ENCODE results near the gene DIAPH3.

Gene DIAPH3

DNA sequence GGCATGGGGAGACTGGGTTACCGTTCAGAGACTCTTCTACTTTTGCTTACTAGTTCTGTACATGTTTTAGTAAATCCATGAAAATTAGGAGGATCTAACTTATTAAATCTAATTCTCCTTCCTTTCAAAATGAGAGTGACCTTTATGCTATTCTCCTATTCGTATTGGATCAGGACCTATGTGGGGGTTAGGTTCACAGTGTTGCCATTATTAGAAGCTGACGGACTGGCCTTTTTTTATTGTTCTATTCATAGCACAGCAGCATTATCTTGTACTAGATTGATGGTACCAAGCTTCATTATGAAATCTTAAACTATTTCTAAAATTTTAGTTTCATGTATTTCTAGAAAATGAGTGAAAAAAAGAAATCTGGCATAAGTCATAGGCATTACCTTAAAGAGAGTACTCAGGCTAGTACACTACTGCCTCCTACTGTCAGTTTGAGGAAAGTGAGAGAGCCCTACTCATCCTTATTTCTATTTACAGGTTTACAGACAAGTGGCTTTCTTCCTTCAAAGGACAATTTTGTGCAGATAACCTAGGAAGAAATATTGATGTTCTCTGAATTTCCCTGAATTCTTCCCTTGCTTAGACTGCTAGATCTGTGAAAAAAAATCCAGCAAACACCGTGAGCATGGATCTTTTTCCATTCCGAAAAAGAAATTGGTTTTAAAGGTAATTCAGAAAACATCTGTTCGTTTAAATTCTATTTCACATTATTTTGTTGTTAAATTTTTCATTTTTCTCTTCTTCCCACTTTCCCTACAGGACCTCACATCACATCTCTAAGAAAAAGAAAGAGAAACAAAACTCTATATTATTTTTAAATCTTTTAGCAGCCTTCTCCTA, 485.5 kb downstream of the DIAPH3 start:
- DNase-seq (ENCODE audit: low read depth) = peak; percentile 75

- no peak for DNase-seq (ENCODE audit: low read depth)
These were observed 486.3 kb downstream of the DIAPH3 start for GRCh38 chr13:59677430-59677829.

- no peak for DNase-seq (ENCODE audit: low read depth)
These were observed 489.1 kb downstream of the DIAPH3 start for GRCh38 chr13:59674616-59675015.

DNA sequence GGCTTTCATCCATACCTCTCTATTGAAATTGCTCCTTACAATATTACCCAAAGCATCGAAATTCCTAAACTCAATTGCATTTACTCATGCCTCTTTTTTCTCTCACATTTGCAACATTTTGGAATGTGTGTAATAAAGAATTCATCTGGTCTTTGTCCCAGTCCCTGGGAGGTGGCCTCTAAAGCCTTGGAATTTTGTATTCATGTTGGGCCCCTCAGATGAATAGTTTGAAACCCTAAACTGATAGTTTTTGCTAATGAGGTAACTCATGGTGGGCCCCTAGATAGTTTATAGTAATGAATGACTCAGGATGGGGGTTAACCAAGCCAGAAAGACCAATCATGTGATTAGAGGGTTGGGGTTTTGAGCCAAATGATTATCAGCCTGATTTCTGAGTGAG, 490.4 kb downstream of the DIAPH3 start:
- peak; percentile 31 for DNase-seq (ENCODE audit: low read depth)

DNA sequence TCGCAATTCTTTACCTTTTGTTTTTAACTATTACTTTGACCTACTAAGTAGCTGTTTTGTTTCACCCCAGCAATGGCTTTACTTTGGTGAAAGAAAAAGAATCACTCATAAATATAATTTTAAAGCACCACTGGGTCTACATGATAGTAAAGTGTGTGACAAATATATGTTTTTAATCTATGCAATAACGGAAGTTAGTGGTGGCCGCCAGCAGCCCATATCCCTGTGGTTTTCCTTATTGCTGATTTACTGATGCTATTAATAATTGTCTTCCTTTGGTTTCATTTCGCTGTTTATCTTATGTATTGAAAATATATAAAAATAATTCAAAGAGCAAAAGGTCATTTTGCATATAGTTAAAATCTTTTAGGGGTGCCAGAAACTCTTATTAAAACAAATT, 491.3 kb downstream of the DIAPH3 start:
- no peak for DNase-seq (ENCODE audit: low read depth)

DNA sequence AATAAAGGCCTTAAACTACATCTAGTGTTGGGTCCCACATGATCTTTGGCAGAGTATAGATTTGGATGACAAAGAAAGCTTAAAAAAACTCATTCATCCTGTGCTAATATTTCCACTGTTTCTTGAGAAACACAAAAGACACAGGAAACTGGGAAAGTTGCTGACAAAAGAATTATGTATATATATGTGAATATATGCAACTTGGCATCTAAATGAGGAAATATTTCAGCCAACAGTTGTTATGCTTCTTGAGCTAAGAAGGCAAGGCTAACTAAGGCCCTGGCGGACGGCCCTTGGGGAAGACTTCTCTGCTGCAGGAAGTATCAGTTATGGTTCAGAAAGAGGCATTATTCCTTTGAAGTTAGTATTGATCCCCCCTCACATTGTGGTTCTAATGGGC, 491.8 kb downstream of the DIAPH3 start:
- no peak for DNase-seq (ENCODE audit: low read depth)

GRCh38 chr13:59666504-59666903, 497.2 kb downstream of the DIAPH3 start:
- peak; percentile 2 for DNase-seq (ENCODE audit: low read depth)

- DNase-seq (ENCODE audit: low read depth) = no peak
These were observed 498.0 kb downstream of the DIAPH3 start for GRCh38 chr13:59665732-59666131.

DNA sequence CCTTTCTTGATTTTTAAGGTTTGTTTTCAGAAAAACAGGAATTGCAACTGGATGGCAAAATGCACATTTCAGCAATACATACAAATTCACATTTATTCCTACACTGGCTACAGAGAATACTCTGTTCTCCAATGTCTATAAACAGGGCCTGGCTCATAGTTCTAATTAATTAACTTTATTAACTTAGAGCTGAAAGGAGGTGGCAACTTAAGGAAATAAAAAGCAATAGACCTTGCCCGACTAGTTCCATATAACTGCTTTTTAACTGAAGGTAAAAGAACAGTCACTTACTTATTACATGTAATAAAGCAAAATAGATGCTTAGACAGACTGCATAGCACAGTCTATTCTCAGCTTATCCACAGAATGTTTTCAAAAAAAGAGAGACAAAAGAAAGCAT, 498.5 kb downstream of the DIAPH3 start:
- no peak for DNase-seq (ENCODE audit: low read depth)

DNA sequence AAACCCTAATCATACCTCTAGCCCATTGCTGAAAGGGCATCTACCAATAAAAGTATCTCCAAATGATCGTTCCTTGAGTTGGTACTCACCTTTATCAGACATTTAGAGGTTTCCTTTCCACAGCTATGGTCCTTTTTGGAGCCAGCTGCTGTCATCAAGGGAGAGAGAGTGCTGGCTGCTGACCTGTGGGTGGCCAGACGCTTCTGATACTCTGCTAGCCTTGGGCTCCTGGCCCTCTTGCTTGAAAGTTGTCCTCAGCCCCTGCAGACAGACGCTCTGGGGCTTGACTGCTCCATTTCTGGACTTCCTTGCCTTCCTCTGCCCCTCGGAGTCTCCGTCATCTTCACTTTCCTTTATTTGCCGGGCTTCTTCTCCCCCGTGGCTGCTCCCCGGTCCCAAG, 499.1 kb downstream of the DIAPH3 start:
- no peak for DNase-seq (ENCODE audit: low read depth)

DNA sequence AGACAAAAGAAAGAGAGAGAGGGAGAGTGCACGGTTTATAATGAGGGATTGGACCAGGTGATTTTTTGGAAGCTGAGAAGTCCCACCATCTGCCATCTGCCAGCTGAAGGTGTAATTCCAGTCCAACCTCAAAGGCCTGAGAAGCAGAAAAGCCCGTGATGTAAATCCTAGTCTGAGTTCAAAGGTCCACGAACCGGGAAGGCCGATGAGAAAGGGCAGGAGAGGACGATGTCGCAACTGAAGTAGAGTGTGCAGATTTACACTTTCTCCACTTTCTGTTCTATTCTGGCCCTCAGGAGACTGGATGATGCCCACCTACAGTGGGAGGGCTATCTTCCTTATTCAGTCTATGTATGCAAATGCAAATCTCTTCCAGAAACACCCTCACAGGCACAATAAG, 500.0 kb downstream of the DIAPH3 start:
- no peak for DNase-seq (ENCODE audit: low read depth)

GRCh38 chr13:59660582-59660981, 503.1 kb downstream of the DIAPH3 start:
- no peak for DNase-seq (ENCODE audit: low read depth)

- DNase-seq (ENCODE audit: low read depth) = no peak
These were observed 503.7 kb downstream of the DIAPH3 start for GRCh38 chr13:59659981-59660380.

DNA sequence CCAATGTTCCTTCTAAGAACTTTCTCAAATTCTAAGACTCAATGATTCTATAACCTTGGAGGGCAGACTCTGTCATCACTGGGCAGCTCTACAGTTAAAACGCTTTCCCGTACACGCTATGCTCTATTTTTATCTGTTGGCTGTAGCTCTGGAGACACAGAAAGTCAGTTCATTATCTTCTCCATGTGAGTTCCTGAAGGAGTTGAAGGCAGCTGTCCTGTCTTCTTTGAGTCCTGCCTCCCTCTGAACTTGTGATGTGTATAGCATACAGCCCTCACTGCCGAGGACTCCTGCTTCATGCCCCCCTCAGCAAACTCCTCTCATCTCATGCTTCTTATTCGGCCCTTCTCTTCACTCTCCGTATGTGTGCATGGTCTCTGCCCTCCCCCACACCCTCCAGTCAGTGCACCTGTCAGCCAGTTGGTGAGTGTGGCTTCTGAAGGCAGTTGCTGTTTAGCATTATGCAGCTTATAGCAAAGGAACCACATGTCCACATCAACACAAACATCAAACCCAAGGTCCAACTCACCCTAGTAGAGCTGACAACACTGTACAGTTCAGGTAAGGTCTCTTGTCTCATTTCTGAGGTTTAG, 504.9 kb downstream of the DIAPH3 start:
- no peak for DNase-seq (ENCODE audit: low read depth)

- no peak for DNase-seq (ENCODE audit: low read depth)
These were observed 505.5 kb downstream of the DIAPH3 start for GRCh38 chr13:59658027-59658737.

GRCh38 chr13:59653916-59654315, 509.8 kb downstream of the DIAPH3 start:
- DNase-seq (ENCODE audit: low read depth) = no peak

DNA sequence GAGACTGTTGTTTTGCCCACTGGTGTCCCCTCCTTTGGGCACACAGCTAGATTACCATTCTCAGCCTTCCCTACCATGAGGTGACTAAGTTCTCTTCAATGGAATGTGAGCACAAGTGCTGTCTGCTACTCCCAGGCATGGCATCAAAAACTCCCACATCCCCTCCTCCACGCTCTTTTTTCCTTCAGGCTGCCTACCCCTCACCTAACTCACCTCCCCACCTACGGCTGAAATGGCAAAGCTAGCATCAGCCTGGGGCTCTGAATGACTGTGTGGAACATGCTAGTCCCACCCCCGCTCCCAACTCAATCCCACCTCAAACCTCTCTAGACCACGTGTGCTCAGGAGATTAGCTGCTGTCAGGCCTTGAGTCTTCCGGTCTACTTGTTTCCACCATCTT, 512.2 kb downstream of the DIAPH3 start:
- no peak for DNase-seq (ENCODE audit: low read depth)

GRCh38 chr13:59643906-59644626, 519.7 kb downstream of the DIAPH3 start:
- DNase-seq (ENCODE audit: low read depth) = no peak

DNA sequence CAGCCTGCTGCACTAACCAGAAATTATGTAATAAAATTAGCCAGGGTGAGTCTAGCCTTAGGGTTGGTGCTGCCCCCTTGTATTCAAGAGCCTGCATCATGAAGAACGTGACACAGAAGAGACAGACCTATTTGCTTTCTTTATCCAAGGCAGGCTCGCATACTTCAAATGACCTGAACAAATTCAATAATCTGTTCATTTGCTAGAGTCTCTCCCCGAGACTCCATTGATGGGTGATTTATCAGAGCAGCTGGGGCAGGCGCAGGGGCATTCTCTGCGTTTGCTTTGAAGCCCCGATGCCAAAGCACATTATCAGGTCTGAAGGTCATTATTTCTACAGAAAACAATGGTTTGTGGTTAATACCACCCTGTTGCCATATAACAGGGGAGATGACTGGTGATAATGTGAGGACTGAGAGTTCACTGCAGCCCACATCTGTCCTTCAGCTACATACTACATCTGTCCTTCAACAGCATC, 520.3 kb downstream of the DIAPH3 start:
- DNase-seq (ENCODE audit: low read depth) = no peak

- no peak for DNase-seq (ENCODE audit: low read depth)
These were observed 521.9 kb downstream of the DIAPH3 start for GRCh38 chr13:59641817-59642216.

- DNase-seq (ENCODE audit: low read depth) = no peak
These were observed 522.5 kb downstream of the DIAPH3 start for GRCh38 chr13:59641261-59641660.

DNA sequence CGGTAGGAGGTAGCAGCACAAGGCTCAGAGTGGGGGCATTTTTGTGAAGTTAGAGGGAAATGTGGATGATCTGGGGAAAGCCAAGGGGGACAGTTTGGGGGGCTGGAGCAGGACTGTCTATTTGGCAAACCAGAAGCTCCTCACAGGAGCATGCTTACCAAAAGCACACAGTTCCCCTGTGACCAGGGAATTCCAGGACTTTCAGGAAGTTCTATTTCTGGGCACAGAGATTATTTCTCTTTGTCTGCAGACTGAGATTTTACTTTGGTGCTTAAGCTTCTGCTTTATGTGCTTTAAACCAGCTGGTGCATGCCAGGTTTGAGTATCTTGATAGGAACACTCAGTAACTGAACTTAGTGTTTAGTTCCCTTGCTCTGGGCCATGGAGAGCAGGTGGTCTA, 525.3 kb downstream of the DIAPH3 start:
- DNase-seq (ENCODE audit: low read depth) = no peak

All from amniotic epithelial cell (primary cell).